HUES6 (cell line): Measurements from ENCODE around the gene DNASE1L1.

Experiments
- H3K27ac ChIP-seq: 2 replicates; pipeline ENCODE4 v1.7.0; 2013; ENCODE audit warnings: low read depth, mild to moderate bottlenecking, low read length, inconsistent platforms
- H3K27me3 ChIP-seq: 2 replicates; pipeline ENCODE4 v1.6.1; 2013; ENCODE audit warnings: low read length; ENCODE audit not compliant: control insufficient read depth, insufficient read depth
- H3K36me3 ChIP-seq: 2 replicates; pipeline ENCODE4 v1.6.1; 2013; ENCODE audit warnings: low read length; ENCODE audit not compliant: control insufficient read depth, insufficient read depth
- H3K4me1 ChIP-seq: 2 replicates; pipeline ENCODE4 v1.6.1; 2013; ENCODE audit warnings: low read length; ENCODE audit not compliant: control insufficient read depth, insufficient read depth
- H3K4me3 ChIP-seq: 2 replicates; pipeline ENCODE4 v1.5.1; 2013; ENCODE audit warnings: low read depth, low read length
- H3K9ac ChIP-seq: one replicate; pipeline ENCODE4 v1.6.1; 2013; ENCODE audit warnings: mild to moderate bottlenecking, low read length
- H3K9me3 ChIP-seq: 2 replicates; pipeline ENCODE4 v1.6.1; 2013; ENCODE audit warnings: low read depth, low read length; ENCODE audit not compliant: control insufficient read depth, insufficient read depth

The DNASE1L1 gene

DNA sequence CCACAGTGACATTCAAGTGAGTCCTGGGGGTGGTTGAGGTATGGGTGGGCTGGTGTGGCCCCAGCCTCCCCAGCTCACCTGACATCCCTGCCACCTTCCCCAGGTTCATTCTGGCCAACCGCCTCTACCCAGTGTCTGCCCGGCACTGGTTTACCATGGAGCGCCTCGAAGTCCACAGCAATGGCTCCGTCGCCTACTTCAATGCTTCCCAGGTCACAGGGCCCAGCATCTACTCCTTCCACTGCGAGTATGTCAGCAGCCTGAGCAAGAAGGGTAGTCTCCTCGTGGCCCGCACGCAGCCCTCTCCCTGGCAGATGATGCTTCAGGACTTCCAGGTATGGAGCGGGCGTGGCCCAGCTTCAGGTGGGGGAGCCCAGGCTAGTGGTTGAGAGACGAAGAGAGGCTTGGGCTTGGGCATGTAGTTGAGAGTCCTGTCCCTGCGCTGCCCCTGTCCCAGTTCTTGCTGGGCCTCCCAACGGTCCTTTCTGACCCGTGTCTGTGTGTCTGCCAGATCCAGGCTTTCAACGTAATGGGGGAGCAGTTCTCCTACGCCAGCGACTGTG, 26.2 kb upstream of the DNASE1L1 start:
- peaks cover 27% of the 10 kb centered on the region; the same call in 1 of the 2 replicates for H3K4me1 ChIP-seq
- no peaks in the 10 kb centered on the region for H3K27me3 ChIP-seq
- peaks cover 33% of the 10 kb centered on the region; the same call in 1 of the 2 replicates for H3K9me3 ChIP-seq
- H3K4me3 ChIP-seq = no peak overlapping the region
- H3K27ac ChIP-seq = no peak overlapping the region
- H3K9ac ChIP-seq = no peak overlapping the region
- peaks cover 45% of the 10 kb centered on the region for H3K36me3 ChIP-seq

DNA sequence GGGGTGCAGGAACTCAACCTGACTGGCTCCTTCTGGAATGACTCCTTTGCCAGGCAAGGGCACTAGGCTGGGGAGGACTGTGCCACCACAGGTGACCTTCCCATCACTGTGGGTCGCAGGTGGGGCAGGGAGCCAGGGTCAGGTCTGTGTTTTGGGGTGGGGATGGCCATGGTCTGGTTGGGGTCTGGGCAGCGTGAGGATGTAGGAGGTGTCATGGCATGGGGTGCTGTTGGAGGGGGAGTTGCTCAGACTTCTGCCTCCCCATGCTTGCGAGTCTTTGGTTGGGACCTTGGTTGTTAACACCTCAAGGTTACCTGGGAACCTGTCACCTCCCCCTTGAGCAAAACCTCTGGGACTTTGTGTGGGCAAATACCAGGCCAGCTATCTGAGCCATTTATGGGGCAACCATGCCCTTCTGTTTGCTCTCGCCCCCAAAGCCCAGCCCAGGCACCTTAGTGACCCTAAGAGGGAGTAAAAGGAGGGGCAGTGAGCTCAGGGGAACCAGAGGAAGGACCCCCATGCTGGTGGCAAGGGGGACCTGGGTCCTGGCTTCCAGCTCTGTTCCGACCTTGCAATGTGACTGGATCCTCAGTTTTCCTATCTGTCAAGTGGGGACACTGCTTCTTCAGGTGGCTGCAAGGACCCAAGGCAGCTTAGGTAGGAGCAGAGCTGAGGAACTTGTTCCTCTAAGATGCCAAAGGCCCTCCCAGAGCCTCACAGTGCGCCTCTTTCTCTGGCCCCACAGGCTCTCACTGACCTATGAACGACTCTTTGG, 25.5 kb upstream of the DNASE1L1 start:
- H3K9me3 ChIP-seq = peaks cover 30% of the 10 kb centered on the region; the same call in 1 of the 2 replicates
- peaks cover 27% of the 10 kb centered on the region; the same call in 1 of the 2 replicates for H3K4me1 ChIP-seq

DNA sequence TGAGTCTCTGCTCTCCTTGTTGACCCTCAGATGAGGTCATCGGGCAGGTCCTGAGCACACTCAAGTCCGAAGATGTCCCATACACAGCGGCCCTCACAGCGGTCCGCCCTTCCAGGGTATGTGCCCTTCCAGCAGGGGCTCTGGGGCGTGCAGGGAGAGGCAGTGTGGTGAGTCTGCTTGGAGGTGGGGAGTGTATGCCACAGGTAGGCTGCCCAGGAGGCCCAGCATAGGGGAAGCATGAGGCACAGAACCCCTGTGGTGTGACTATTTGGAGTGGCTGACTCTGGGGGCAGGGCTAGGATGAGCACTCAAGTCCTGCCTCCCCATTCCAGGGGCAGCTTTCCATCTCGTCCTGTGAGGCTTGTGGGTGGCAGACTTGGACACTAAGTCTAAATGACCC, 24.6 kb upstream of the DNASE1L1 start:
- peaks cover 32% of the 10 kb centered on the region for H3K36me3 ChIP-seq
- no peaks in the 10 kb centered on the region for H3K27me3 ChIP-seq
- no peak overlapping the region for H3K9ac ChIP-seq

More for the DNA sequence above, 25.5 kb upstream of the DNASE1L1 start:
- Histone ChIP-seq H3K36me3 (peaks cover 39% of the 10 kb centered on the region), H3K27me3 (no peaks in the 10 kb centered on the region), H3K4me3 (no peak overlapping the region), H3K27ac (no peak overlapping the region), H3K9ac (no peak overlapping the region)

DNA sequence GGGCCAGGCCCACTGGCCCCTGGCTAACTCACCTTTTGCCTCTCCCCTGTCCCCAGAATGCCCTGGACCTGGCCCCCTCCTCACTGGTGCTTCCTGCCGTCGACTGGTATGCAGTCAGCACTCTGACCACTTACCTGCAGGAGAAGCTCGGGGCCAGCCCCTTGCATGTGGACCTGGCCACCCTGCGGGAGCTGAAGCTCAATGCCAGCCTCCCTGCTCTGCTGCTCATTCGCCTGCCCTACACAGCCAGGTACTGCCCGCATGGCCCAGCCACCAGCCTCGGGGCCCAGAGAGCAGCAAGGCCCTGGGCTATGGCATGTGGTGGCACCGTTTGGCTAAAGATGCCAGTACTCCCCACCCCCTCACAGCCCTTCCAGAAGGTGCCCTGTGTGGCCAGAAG, 23.2 kb upstream of the DNASE1L1 start:
- no peak overlapping the region for H3K27ac ChIP-seq
- H3K4me3 ChIP-seq = no peak overlapping the region
- H3K27me3 ChIP-seq = no peaks in the 10 kb centered on the region
- H3K9ac ChIP-seq = no peak overlapping the region
- H3K4me1 ChIP-seq = peaks cover 19% of the 10 kb centered on the region; the same call in 1 of the 2 replicates
- peaks cover 30% of the 10 kb centered on the region; the same call in 1 of the 2 replicates for H3K9me3 ChIP-seq
- peaks cover 31% of the 10 kb centered on the region for H3K36me3 ChIP-seq

More for the DNA sequence above, 24.6 kb upstream of the DNASE1L1 start:
- H3K9me3 ChIP-seq = peaks cover 30% of the 10 kb centered on the region; the same call in 1 of the 2 replicates
- peaks cover 27% of the 10 kb centered on the region; the same call in 1 of the 2 replicates for H3K4me1 ChIP-seq
- H3K27ac ChIP-seq = no peak overlapping the region
- no peak overlapping the region for H3K4me3 ChIP-seq

DNA sequence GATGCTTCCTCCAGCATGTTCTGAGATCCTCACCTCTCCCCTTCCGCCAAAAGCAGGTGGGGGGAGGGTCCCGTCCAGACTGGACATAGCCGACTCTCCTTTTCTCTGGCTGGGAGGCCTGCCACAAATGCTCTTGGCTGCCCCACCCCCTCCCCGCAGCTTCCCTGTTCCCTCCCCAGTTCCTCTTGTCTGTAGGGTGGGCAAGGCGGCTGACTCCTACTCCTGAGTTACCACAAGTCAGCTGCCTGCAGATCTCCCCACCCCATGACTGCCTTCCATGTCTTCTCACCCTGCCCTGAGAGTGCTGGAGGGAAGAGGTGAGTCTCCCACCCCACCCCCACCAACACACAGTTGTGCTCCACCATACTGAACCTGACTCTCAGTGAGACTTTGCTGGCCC, 22.3 kb upstream of the DNASE1L1 start:
- peaks cover 19% of the 10 kb centered on the region; the same call in 1 of the 2 replicates for H3K4me1 ChIP-seq
- no peak overlapping the region for H3K27ac ChIP-seq
- peaks cover 30% of the 10 kb centered on the region; the same call in 1 of the 2 replicates for H3K9me3 ChIP-seq
- no peaks in the 10 kb centered on the region for H3K27me3 ChIP-seq
- H3K9ac ChIP-seq = no peak overlapping the region
- H3K36me3 ChIP-seq = peaks cover 31% of the 10 kb centered on the region
- no peak overlapping the region for H3K4me3 ChIP-seq

DNA sequence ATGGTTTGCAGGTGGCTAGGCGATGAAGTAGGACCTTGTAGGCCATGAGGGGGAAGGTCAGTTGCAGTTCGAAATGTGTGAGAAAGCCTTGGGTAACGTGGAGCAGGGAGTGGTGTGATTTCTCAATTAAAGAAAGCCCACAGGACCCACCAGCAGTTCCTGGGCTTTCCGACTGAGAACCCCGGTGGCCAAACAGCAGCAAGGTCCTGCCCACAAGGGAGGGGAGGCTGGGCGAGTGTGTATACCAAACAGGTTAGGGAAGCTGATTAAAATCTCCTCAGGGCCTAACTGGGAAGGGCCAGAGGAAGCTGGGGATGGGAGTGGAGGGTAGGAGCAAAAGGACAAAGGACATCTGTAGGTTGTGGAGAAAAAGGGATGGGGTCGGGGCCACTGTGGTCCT, 21.9 kb upstream of the DNASE1L1 start:
- Histone ChIP-seq H3K27ac (no peak overlapping the region), H3K9ac (no peak overlapping the region), H3K9me3 (peaks cover 30% of the 10 kb centered on the region; the same call in 1 of the 2 replicates), H3K36me3 (peaks cover 31% of the 10 kb centered on the region), H3K27me3 (no peaks in the 10 kb centered on the region), H3K4me3 (no peak overlapping the region), H3K4me1 (peaks cover 15% of the 10 kb centered on the region; the same call in 1 of the 2 replicates)

DNA sequence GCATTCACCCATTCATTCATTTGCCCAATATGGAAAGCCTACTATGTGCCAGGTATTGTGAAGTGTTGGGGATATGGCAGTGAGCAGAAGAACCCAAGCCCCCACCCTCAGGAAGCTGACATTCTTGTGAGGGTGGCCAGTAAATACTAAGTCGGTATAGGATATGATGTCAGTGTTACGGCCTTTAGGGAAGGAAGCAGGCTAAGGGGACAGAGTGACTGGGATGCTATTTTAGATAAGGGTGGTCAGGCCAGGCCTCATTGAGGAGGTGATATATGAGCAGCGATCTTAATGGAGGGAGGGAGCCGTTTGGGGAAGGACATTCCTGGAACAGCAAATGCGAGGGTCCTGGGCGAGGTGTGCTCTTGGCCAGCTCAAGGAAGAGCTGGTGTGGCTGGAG, 21.4 kb upstream of the DNASE1L1 start:
- H3K27me3 ChIP-seq = no peaks in the 10 kb centered on the region
- no peak overlapping the region for H3K9ac ChIP-seq
- peaks cover 31% of the 10 kb centered on the region for H3K36me3 ChIP-seq
- H3K4me3 ChIP-seq = no peak overlapping the region
- no peak overlapping the region for H3K27ac ChIP-seq
- peaks cover 15% of the 10 kb centered on the region; the same call in 1 of the 2 replicates for H3K4me1 ChIP-seq
- peaks cover 30% of the 10 kb centered on the region; the same call in 1 of the 2 replicates for H3K9me3 ChIP-seq

DNA sequence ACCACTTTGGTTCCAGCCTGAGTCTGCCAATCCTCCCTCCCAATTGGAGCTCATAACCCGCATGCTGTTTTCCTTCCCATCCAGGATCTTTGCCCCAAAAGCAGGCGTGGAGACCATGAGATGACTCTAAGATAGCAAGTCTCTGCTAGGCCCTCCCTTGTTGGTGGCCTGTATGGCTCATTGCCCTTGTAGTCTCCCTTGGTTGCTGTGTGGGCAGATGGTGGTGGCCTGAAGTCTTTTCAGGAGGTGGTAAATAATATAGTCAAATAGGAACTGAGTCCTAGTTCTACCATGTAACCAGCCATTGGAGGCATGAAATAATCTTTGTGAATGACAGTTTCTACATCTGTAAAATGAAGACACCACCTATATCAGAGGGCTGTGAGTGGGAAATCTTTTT, 20.7 kb upstream of the DNASE1L1 start:
- Histone ChIP-seq H3K4me3 (peak overlapping the region; percentile 80; the same call in 1 of the 2 replicates), H3K27ac (no peak overlapping the region), H3K4me1 (peaks cover 15% of the 10 kb centered on the region; the same call in 1 of the 2 replicates), H3K36me3 (peaks cover 29% of the 10 kb centered on the region), H3K9ac (no peak overlapping the region), H3K27me3 (no peaks in the 10 kb centered on the region), H3K9me3 (peaks cover 27% of the 10 kb centered on the region; the same call in 1 of the 2 replicates)

DNA sequence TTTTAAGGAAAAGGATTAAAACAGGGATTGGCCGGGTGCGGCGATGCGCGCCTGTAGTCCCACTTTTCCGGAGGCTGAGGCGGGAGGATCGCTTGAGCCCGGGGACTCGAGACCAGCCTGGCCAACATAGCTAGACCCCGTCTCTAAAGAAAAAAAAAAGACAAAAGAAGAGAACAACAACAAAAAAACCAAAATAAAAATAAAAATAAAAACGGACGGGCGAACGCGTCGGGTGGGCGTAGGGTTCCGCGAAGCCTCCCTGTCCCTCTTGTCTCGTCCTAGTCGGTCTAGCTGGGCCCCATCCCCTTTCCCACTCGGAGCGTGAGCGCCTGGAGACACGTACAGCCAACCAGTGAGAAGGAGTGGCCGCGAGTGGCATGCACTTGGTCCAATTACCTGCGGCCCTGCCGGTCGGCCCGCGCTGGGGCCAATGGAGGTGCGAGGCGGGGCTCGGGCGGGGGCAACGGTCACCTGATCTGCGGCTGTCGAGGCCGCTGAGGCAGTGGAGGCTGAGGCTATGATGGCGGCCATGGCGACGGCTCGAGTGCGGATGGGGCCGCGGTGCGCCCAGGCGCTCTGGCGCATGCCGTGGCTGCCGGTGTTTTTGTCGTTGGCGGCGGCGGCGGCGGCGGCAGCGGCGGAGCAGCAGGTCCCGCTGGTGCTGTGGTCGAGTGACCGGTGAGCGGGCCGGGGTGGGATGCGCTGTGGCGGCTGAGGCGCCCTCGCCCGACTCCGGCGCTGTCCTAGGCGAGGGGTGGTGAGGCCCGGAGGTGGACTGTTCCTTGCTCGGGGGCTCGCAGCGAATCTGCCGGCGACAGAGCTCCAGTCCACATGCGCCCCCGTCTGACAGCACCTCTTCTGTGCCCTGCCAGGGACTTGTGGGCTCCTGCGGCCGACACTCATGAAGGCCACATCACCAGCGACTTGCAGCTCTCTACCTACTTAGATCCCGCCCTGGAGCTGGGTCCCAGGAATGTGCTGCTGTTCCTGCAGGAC, 19.4 kb upstream of the DNASE1L1 start, which contains the start of gene ATP6AP1:
Gene ATP6AP1 (plus strand): TSS at position 502 of the 996 bp plus-strand sequence. CDS start 16 bp downstream, at position 518.
- Histone ChIP-seq H3K4me1 (peaks cover 11% of the 10 kb centered on the region; the same call in 1 of the 2 replicates), H3K36me3 (peaks cover 19% of the 10 kb centered on the region), H3K9me3 (peaks cover 20% of the 10 kb centered on the region; the same call in 1 of the 2 replicates), H3K27me3 (no peaks in the 10 kb centered on the region), H3K4me3 (peak within 1 kb of the TSS; percentile 80), H3K27ac (no peak within 1 kb of the TSS; the same call in 1 of the 2 replicates), H3K9ac (peak within 1 kb of the TSS; percentile 72)
